Measurements from ENCODE around the gene PARP14. TPM values are rescaled to one million over a fixed set of nuclear protein-coding genes. Genes with fewer than 3 reads are reported as not detected.

PARP14 gene
- total RNA-seq, 1 experiment from 2014 or later, result 46.0 TPM

DNA sequence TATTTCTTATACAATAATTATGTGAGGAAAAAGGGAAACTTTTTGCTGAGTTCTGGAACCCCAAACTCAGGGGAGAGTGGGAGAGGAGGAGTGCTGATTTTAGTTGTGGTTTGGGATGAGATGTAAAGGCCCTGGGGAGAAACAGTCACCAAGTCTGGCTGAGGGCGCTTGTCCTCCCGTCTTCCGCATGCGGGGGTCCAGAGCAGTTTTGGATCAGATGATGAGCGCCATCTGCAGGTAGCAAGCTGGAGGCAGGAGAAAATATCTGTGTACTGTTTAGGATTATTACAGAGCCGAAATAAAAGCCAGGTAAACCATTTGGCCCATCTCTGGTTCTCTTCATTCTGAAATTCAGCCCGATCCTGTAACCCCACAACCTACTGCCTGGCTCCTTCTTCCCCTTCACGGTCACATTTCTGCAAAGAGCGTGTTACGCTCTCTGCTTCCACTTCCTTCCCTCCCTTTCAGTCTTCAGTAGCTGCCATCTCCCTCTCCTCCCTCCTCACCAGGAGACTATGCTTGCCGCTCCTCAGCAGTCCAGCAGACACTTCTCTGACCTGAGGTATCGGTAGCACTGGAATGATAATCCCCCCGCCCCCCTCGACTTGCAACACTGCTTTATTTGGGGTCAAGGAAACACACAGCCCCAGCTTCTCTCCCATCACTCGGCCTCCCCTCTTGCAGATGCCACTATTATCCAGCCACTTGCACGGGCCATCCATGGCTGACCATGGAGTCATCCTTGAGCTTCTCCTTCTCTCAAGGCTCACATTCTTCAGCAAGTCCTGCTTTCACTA, 1.4 kb upstream of the PARP14 start:
- in situ Hi-C loops (cut with HindIII; ENCODE audit: low pct_unique_long_range_greater_than_20kb, low sequenced_read_pairs), result no loop called here

DNA sequence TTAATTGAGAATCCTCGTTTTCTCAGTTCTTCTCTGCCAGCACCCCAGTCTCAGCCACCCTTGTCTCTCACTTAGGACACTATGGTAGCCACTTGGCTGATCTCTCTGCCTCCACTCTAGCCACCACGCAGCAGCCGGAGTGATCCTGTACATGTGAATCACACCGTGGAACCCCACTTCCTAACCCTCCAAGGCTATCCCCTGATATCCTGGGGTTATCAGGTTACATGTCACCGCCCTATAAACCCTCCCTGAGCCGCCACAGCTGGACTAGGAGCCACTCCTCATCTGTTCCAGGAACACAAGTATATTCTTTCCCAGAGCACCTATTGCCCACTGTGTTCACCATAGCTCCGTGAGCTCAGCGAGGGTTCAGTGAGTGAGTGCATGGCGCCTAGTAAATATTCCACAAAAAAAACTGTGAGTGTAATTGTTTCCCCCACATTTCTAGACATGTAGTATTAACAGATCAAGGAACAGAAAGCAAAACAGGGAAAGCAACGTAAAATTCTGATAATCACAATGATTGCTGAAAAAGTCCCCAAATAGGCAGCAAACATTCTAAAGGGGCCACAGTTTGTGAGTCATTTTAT, 661 bp upstream of the PARP14 start:
- BruUV-seq (replicated peaks), result no TSS peak
- TF ChIP-seq POLR2AphosphoS5 (IDR thresholded peaks at IDR 0.05; ENCODE audit: low read depth, low read length), result no peak
- no peak for TF ChIP-seq TCF7L2 (IDR thresholded peaks at IDR 0.05; ENCODE audit: low read depth, low read length)
- TF ChIP-seq, protein P1, sequence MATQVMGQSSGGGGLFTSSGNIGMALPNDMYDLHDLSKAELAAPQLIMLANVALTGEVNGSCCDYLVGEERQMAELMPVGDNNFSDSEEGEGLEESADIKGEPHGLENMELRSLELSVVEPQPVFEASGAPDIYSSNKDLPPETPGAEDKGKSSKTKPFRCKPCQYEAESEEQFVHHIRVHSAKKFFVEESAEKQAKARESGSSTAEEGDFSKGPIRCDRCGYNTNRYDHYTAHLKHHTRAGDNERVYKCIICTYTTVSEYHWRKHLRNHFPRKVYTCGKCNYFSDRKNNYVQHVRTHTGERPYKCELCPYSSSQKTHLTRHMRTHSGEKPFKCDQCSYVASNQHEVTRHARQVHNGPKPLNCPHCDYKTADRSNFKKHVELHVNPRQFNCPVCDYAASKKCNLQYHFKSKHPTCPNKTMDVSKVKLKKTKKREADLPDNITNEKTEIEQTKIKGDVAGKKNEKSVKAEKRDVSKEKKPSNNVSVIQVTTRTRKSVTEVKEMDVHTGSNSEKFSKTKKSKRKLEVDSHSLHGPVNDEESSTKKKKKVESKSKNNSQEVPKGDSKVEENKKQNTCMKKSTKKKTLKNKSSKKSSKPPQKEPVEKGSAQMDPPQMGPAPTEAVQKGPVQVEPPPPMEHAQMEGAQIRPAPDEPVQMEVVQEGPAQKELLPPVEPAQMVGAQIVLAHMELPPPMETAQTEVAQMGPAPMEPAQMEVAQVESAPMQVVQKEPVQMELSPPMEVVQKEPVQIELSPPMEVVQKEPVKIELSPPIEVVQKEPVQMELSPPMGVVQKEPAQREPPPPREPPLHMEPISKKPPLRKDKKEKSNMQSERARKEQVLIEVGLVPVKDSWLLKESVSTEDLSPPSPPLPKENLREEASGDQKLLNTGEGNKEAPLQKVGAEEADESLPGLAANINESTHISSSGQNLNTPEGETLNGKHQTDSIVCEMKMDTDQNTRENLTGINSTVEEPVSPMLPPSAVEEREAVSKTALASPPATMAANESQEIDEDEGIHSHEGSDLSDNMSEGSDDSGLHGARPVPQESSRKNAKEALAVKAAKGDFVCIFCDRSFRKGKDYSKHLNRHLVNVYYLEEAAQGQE (IDR thresholded peaks at IDR 0.05; ENCODE audit: insufficient read depth in 1 of 2, low read depth in 2 of 2, low read length in 1 of 2), result no peak; a peak in 1 of 4 replicates
- TF ChIP-seq, protein P2, sequence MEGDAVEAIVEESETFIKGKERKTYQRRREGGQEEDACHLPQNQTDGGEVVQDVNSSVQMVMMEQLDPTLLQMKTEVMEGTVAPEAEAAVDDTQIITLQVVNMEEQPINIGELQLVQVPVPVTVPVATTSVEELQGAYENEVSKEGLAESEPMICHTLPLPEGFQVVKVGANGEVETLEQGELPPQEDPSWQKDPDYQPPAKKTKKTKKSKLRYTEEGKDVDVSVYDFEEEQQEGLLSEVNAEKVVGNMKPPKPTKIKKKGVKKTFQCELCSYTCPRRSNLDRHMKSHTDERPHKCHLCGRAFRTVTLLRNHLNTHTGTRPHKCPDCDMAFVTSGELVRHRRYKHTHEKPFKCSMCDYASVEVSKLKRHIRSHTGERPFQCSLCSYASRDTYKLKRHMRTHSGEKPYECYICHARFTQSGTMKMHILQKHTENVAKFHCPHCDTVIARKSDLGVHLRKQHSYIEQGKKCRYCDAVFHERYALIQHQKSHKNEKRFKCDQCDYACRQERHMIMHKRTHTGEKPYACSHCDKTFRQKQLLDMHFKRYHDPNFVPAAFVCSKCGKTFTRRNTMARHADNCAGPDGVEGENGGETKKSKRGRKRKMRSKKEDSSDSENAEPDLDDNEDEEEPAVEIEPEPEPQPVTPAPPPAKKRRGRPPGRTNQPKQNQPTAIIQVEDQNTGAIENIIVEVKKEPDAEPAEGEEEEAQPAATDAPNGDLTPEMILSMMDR (IDR thresholded peaks at IDR 0.05), result no peak
- no peak for TF ChIP-seq SIN3A (IDR thresholded peaks at IDR 0.05; ENCODE audit: borderline replicate concordance, insufficient read depth, low read depth, low read length)
- POLR2A ChIA-PET, result interaction anchor here (0.6 to 0.8 kb wide), 5 partner anchors 146 to 999 kb away, joined by 3 to 16 read pairs (median 3); partner anchors contain the start of genes FAM162A and WDR5B
- Histone ChIP-seq H3K27ac (ENCODE audit: low read length) (peak overlapping the region; percentile 94), H3K4me1 (ENCODE audit: control insufficient read depth, insufficient read depth, low read length) (peaks cover 31% of the 10 kb centered on the region), H3K27me3 (ENCODE audit: control insufficient read depth, insufficient read depth, low read length) (no peaks in the 10 kb centered on the region), H3K36me3 (ENCODE audit: control insufficient read depth, insufficient read depth, low read length) (no peaks in the 10 kb centered on the region; the same call in 1 of the 2 replicates), H3K4me3 (ENCODE audit: low read depth in 2 of 2, low read length in 2 of 2) (peak overlapping the region; percentile 81 to 82), H3K9me3 (ENCODE audit: control insufficient read depth, insufficient read depth, low read depth, low read length) (no peaks in the 10 kb centered on the region)
- DNase-seq (ENCODE audit: low read depth, low spot score), result no peak
- peak; percentile 71 for ATAC-seq
- in situ Hi-C loops (cut with HindIII; ENCODE audit: low pct_unique_long_range_greater_than_20kb, low sequenced_read_pairs) (no loop called here), intact Hi-C loops (cut with micrococcal nuclease; ENCODE audit: unreplicated experiment) (loop anchor here (1.0 to 2.0 kb wide), 3 partner anchors 120 to 287 kb away; no protein-coding TSS in a partner anchor)
- CTCF ChIA-PET, result interaction anchor here (0.6 to 1.3 kb wide), 5 partner anchors 118 to 769 kb away, joined by 3 to 5 read pairs (median 3); no protein-coding TSS in a partner anchor

More for the DNA sequence above, 1.4 kb upstream of the PARP14 start:
- CTCF ChIA-PET, result interaction anchor here (0.5 to 1.6 kb wide), 9 partner anchors 10 to 770 kb away, joined by 3 to 7 read pairs (median 4); no protein-coding TSS in a partner anchor
- TF ChIP-seq, protein P2 (IDR thresholded peaks at IDR 0.05), result peak; percentile 92
- TF ChIP-seq, protein P1 (IDR thresholded peaks at IDR 0.05; ENCODE audit: insufficient read depth in 1 of 2, low read depth in 2 of 2, low read length in 1 of 2), result no peak
- Histone ChIP-seq H3K27ac (ENCODE audit: low read length) (peak overlapping the region; percentile 94), H3K36me3 (ENCODE audit: control insufficient read depth, insufficient read depth, low read length) (no peaks in the 10 kb centered on the region; the same call in 1 of the 2 replicates), H3K4me1 (ENCODE audit: control insufficient read depth, insufficient read depth, low read length) (peaks cover 31% of the 10 kb centered on the region), H3K9me3 (ENCODE audit: control insufficient read depth, insufficient read depth, low read depth, low read length) (no peaks in the 10 kb centered on the region), H3K4me3 (ENCODE audit: low read depth in 2 of 2, low read length in 2 of 2) (peak overlapping the region; percentile 81 to 82), H3K27me3 (ENCODE audit: control insufficient read depth, insufficient read depth, low read length) (no peaks in the 10 kb centered on the region)
- DNase-seq (ENCODE audit: low read depth, low spot score) (peak; percentile 75), ATAC-seq (peak; percentile 80)
- intact Hi-C loops (cut with micrococcal nuclease; ENCODE audit: unreplicated experiment), result loop anchor here (1.0 to 2.0 kb wide), 3 partner anchors 119 to 286 kb away; no protein-coding TSS in a partner anchor
- POLR2A ChIA-PET, result interaction anchor here (0.6 to 0.8 kb wide), 4 partner anchors 145 to 998 kb away, joined by 3 to 16 read pairs (median 4); partner anchors contain the start of genes FAM162A and WDR5B
- no TSS peak for BruUV-seq (replicated peaks)

All from Panc1 (cell line).